GM19023 (cell line): ENCODE measurements around the gene GRK5.

Experiments
- ATAC-seq: cut with Tn5 transposase; IDR thresholded peaks from one replicate; pipeline ENCODE4 v1.9.1; 2021; ENCODE audit warnings: mild to moderate bottlenecking, moderate library complexity; ENCODE audit not compliant: unreplicated experiment

GRK5 gene

DNA sequence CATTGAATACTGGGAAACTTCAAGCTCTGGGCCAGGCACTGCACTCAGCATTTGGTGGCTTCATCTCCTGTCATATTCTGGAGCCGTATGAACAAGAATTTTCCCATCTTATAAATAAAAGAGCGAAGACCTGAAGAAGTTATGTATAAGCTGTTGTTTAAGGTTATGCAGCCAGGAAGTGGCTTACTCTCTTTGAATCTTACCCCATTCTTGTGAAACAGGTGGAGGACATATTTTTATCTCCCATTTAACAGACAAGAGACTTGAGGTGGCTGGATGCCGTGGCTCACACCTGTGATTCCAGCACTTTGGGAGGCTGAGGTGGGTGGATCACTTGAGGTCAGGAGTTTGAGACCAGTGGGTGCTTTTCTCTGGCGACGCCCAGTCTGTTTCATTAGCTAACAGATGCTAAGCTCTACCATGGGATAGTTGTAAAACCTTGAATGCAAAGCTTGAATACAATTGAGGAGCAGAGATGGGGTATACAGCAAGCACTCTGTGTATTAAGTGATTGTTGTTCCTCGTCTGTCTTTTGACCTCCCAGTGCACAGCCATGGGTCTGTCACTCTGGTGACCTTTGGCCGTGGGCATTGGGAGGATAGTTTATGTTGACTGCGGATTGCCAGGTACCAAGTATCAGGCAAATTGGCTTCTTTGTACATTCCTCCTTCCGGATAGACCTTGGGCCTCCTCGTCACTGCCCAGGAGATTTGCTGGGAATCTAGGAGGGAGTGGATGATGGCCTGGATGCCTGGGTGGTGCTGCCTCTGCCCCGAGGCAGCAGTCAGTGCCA, 85.8 kb downstream of the GRK5 start:
- no peak for ATAC-seq

DNA sequence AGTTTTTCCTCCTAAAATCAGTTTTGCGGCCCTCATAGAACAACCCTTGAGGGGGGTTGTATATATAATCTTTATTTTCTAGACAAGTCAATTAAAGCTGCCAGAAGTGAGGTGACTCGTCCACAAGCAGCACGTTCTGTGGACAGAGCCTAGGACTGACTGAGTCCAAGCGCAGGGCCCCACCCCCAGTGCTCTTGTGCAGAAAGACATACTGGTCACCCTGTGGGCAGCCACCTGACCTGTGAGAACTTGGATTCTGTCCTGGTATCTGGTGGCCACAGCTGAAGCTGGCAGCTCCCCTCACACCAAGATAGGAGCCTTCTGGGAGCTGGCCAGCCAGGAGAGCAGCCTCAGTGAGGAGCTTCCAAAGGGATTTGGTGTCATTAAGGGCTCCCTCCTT, 89.3 kb downstream of the GRK5 start:
- no peak for ATAC-seq

DNA sequence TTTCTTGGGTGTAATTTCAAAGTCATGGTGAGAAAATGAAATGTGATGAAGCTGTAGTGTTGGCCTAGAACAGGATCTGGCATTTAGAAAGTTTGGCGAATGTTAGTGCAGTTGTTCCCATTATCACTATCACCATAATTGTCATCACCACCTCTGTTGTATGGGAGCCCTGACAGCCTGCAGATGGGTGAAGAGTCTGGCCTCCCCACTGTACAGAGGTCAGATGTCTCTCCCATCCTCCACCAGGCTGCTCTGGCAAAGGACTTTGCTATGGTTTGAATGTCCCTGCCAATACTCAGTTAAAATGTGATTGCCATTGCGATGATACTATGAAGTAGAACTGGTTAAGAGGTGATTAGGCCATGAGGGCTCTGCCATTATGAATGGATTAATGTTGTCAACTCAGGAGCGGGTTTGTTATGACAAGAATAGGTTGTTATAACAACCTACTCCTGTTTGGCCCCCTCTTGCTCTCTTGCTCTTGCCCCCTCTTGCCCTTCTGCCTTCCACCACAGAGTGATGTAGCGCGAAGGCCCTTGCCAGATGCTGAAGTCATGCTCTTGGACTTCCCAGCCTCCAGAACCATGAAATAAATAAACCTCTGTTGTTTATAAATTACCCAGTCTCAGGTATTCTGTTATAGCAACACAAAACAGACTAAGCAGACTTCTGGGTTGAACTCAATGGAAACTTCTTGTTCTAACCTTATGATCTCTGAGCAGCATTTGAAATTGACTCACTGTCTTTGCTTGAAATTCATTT, 90.0 kb downstream of the GRK5 start:
- ATAC-seq: no peak

DNA sequence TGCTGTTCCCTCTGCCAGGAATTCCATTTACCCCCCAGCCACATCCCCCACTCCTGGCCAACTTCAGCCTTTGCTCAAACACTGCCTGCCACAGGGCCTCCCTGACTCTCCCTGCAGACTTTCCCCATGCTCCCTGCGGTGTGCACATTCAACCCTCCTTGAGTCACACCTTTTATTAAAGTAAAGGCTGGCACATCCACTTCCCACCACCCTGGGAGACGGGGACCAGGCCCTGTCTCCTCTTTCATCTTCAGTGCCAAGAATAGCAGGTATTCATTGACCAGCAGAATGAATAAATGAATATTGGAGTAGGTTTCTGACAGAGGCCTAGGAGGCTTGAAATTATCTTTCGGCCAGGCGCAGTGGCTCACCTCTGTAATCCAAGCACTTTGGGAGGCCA, 91.4 kb downstream of the GRK5 start:
- no peak for ATAC-seq

DNA sequence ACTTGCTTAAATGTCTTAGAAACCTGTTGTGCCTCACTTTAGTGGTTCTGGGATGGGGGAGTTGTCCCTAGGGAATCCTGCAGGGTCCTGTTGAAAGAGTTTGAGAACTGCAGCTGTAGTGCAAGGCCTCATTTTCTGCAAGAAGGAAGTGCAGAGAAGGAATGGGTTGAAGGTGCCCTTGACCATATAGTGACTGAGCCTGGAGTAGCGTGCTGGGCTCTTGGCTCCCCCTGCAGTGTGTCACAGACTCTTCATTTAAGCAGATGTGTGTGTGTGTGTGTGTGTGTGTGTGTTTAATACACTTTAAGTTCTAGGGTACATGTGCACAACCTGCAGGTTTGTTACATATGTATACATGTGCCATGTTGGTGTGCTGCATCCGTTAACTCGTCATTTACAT, 92.2 kb downstream of the GRK5 start:
- ATAC-seq: no peak

DNA sequence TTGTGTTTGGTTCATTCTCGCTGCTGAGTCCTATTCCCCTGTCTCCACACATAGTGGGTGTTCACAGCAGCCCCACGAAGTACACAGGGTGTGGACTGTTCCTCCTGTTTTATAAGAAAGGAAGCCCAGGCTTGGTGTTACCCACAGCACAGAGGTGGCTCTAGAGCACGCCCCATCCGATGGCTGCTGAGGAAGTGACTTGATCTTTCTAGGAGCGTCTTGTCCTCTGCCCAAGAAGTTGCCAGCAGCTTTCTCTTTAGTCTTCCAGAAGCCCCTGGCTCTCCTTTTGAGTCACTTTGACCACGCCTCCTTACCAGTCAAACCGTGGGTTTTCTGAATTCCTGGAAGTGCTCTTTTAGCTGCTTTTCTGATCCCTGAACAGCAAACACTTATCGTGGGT, 94.0 kb downstream of the GRK5 start:
- ATAC-seq: no peak

DNA sequence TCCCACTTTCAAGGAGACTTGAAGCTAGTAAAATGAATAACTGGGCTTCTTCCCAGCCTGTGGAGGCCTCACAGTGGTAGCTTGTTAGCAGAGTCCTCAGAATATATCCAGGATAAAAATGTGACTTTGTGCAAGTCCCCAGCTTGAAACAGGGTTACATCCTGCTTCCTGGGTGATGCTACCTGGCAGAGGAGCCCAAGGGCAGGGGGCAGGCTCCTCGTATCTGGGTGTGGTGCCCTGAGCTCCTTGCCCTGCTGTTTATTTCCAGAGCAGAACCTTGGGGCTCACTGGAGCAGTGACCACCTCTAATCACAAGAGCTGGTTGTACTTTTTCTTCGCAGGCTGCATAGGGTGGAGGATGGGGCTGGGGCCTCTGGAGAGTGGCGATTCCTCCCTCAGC, 94.8 kb downstream of the GRK5 start:
- ATAC-seq: no peak

DNA sequence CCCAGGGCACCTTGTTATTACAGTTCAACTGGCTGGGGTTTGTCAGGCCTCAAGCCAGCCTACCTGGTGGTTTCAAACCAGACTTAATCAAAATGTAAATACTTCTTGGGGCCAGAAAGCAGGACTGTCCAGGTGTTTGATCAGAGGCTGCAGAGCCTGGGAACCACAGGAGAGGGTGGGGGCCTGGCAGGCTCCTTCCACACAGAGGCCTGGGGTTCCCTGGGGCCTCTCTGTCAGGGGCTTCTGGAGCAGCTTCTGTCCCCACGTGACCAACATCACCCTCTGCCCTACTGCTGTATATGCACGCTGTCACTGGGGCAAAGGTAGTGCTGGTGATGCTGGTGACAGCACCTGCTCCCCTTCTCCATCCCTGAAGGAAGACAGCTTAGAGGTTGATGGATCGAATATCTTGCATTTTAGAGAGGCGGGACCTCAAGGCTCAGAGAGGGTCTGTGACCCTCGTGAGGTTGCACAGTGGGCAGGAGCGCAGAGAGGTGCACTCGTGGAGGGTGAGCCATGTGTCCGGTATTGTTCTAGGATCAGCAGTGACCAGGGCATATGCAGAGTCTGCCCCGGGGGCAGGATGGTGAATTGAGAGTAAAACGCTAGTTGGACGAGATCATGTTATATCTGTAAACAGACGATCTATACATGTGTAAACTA, 95.4 kb downstream of the GRK5 start:
- ATAC-seq: no peak

DNA sequence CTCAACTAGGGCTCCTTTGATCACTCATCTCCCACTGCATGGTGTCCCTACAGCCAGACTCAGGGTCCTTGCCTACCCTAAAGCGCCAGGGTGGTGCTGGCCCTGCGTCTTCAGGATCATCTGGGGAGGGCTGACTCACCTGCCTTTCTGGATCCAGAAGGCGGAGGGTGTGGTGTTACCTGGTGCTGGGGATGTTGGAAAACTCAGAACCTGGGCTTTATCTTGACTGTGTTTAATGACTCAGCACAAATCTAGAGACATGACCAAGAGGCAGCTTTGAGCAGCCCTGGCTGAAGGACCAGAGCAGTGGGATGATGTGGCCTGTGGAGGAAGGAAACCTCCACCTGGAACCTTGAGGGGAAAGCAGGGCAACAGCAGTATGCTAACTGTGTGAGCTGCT, 96.5 kb downstream of the GRK5 start:
- ATAC-seq: no peak

DNA sequence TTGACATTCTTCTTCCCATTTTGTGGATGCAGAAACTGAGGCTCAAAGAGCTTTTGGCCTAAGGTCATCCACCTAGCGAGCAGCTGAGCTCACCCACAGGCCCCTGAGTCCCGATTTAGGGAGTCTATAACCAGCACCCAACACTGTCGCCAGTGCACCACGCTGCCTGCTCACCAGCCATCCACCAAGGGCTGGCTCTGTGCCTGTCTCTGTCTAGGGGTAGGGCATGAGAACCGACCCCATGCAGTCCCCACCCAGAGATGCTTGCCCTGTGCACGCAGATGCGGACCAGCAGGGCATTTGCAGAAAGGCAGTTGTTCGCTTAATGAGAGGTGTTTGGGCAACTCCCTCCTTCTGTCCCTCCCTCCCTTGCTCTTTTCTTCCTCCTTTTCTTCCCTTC, 97.2 kb downstream of the GRK5 start:
- no peak for ATAC-seq

DNA sequence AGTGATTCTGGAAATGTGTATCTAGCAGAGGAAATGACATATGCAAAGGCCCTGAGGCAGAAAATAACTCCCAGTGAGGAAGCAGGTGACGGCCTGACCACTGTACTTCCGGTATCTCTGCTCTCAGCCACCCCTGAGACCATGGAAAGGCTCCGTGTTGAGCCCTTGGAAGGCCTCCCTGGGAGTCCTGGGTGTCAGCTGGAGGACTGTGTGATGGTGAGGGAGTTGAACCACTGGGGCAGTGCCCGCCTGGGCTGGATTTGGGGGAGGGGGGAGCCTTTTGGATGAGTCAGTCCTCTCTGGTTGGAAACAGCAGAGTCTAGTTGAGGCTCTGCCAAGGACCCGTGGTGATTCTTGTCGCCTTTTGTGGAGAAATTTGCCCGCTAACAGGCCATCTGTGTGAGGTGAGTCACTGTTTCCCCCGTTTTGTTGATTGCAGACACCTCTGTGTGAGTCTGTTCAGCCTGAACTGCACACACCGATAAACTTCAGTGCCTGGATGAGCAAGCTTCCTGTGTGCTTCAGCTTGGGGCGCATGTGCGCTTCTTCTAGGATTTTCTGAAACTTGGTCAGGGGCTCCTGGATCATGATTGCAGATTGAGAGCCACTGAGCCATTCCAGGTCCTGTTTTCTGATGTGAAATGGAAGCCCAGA, 98.6 kb downstream of the GRK5 start:
- peak; percentile 54 for ATAC-seq

DNA sequence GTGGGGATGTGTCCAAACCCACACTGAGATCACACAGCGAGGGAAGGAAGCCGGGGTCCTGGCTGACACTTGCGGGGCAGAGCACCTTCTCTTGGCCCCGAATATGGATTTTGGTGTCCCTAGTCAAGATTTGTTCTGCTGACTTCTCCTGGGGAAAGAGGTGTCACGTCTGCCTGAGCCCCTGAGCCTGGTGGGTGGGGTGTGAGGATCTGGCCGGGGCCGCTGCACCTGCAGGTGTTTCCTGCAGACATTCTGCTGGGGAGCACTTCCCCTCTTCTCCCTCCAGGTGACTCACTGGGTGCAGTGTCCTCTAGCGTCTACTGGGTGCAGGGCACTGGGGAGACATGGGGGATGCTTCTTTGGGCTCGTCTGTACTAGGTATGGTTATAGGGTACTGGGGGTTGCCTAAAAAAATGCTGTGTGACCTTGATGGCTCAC, 99.2 kb downstream of the GRK5 start:
- peak; percentile 79 for ATAC-seq

DNA sequence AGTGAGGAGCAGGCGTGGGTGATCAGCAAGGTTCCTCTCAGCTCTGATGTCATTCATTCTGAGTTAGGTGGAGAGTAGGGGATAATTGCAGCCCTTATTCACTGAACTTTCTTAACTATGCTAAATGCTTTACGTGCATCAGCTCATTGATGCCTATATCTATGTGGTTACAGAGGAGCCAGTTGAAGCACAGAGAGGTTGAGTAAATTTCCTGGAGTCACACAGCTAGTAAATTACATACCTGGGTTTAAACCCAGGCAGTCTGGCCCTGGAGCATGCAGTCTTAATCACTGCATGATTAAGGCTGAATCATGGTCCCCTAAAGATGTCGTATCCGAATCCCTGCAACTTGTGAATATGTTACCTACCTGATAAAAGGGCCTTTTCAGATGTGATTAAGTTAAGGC, 99.6 kb downstream of the GRK5 start:
- ATAC-seq: peak; percentile 3

DNA sequence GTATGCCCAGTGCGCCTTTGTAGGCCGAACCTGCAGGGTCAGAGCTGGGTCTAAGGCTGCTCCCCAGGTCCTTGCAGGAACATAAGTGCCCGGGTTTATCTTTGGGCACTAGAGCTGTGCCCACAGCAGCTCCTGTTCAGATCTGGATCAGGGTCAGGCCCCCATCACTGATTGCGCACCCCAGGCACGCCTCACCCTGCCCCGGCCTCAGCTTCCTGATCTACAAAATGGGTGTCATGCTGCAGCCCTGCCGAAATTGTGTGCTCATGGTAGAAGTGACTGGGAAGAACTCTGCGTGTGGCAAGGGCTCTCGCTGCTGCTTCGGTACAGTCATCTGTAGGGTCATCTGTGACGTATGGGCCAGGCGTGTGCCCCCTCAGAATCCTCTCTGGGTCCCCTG, 100.7 kb downstream of the GRK5 start:
- ATAC-seq: no peak

DNA sequence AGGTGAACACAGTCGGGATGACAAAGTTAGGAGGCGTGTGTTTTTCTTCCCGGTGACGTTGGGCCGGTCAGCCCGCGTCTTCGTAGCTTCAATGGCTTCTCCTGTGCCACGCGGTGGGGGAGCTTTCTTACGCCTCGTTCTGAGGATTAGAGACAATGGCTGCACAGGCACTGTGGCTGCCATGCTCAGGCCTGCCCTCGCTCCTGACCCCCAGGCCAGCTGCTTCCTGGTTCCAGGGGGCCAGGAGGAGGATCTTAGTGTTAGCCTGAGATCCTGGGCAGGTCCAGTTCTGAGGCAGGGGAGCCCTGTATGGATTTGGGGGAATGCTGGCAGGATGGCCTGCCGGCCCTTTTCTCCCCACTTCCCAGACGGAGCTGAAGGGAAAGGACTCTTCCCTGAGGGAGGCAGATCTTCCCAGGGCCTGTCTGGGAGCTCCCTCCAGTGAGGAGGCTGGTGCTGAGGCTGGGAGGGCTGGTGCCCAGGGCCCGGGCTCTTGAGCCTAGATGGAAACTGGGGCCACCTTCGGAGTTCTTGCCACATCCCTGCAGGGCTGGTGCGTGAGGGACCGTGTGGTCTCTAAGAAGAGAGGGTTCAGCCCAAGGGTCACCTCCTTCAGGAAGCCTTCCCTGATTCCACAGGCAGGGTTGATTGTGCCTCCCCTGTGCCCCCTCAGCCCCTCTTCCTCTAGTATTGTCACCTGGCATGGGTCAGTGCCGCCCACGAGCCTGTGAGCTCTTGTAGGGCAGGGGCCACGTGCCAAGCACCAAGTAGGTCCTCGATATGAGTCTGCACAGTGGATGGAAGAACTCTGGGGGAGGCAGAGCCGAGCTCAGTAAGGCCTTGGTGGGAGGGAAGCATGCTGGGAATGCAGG, 101.4 kb downstream of the GRK5 start:
- no peak for ATAC-seq

DNA sequence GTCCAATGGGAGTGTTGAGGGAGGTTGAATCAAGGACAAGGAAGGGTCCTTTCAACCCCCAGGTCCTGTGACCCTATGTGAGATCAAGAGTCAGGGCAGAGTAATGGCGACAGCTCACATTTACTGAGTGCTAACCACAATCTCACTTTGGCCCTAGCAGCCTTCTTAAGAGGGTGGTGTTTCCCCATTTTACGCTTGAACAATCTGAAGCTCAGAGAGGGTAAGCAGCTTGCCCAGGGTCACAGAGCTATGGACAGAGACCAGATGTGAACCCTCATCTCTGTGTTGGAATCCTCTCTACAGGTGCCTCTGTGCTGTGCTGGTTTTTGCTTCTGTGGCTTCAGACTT, 102.0 kb downstream of the GRK5 start:
- no peak for ATAC-seq

DNA sequence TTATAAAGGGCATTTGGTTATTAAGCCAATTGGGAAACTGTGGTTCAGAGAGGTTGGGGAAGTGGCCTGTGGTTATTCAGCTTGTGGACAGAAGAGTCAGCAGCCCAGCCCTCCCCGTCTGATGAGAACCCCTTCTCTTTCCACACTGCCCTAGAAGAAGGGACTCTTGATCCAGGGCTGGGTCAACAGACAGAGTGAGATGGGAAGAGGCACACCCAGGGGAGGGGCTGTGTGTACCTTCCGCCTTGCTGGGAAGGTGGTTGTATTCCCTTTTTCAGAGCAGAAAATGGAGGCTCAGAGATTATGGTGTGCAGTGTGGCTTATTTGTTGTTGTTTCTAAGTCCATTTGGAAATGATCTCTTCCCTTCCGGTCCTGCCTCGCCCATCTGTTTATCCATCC, 103.4 kb downstream of the GRK5 start:
- ATAC-seq: no peak

DNA sequence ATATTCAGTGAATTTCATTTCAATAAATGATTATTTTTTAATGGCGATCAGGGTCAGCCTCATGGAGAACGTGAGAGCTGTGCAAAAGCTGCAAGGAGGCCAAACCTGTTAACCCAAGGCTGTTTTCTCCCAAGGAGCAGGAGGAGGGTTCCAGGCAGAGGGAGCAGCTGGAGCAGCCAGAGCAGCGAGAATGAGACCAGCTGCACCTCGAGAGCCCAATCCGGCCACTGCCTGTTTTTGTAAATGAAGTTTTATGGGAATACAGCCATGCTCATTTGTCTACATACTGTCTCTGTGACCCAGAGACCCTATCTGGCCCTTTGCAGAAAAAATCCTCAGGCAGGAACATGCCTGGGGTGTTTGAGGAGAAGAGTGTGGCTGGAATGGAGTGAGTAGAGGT, 104.9 kb downstream of the GRK5 start:
- no peak for ATAC-seq

DNA sequence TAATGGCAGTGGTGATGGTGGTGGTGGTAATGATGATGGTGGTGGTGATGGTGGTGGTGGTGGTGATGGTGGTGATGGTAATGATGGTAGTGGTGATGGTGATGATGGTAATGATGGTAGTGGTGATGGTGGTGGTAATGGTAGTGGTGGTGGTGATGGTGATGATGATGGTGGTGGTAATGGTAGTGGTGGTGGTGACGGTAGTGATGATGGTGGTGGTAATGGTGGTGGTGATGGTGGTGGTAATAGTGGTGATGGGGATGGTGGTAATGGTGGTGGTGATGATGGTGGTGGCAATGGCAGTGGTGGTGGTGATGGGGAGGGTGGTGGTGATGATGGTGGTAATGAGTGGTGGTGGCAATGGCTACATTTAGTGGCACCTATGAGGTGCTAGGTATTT, 105.7 kb downstream of the GRK5 start:
- ATAC-seq: no peak

DNA sequence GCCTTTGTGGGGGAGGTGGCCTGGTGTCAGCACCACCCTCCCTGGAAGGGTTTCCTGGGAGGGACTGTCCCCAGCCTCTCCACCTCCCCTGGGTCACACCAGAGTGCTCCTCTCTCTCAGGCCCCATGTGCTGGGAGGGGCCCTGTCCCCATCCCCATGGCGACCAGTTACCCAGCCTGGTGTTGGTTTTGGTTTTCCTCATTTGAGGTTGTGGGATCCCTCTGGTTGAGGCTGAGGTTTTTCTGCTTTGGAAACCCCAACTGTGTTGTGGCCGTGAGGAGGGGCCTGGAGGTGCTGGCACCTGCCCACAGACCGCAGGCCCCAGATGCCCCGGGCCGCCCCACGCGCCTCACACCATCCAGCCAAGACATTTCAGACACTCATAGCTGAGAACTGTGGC, 106.3 kb downstream of the GRK5 start:
- peak; percentile 63 for ATAC-seq

DNA sequence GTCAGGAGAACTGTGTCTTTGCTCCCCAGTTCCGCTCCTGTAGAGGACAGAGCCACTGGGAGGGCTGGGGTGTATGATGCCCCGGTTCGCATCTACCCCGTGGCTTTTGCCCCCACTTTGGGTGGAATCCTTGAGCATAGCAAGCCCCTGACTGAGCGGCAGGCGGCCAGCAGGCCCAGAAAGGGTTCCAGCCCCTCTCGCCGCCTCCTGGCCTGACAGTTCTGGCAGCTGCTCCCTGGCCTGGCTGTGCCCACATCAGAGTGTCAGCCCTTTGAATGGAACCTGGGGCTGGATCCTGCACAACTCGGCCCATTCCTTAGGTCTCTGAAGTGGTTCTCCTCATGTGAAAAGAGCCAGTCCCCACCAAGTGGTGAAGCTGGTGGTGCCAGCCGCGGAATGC, 106.7 kb downstream of the GRK5 start:
- no peak for ATAC-seq
